GM23248 (cell line): Measurements from ENCODE around the gene GPLD1.

Experiments
- EZH2 ChIP-seq: fragments of 200-600 bp; sonication (generic); IDR thresholded peaks from 2 replicates; pipeline ENCODE4 v1.6.1; 2018; ENCODE audit warnings: antibody characterized with exemption, mild to moderate bottlenecking; ENCODE audit not compliant: insufficient read depth, poor library complexity, severe bottlenecking
- EZH2phosphoT487 ChIP-seq: fragments of 200-600 bp; sonication (generic); IDR thresholded peaks from 2 replicates; pipeline ENCODE4 v1.6.1; 2018; ENCODE audit warnings: antibody characterized with exemption, moderate library complexity, mild to moderate bottlenecking, low read depth; ENCODE audit not compliant: insufficient read depth

DNA sequence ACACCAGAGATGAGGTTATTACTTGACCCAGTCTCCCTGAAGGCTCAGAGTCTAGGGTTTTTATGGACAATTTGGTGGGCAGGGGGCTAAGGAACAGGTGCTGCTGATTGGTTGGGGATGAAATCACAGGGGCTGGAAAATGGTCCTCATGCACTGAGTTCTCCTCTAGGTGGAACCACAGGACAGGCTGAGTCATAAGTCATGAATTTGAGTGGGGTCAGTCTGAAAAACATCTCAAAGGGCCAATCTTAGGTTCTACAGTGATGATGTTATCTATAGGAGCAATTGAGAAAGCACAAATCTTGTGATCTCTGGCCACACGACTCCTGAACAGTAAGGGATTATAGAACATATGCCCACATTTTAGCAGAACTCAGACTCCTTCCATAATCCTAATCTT lies 92.6 kb downstream of the GPLD1 start:
- TF ChIP-seq EZH2 (no peak), EZH2phosphoT487 (no peak)
